ENCODE data around the gene PJA2. TPM values are rescaled to one million over a fixed set of nuclear protein-coding genes. Genes with fewer than 3 reads are reported as not detected.

PJA2 gene
- total and polyA plus RNA-seq, 2 donors (not counting 3 experiments of a cell fraction or from before 2014, with no cell fraction given) = 24.4 to 64.9 TPM

GRCh38 chr5:109315245-109315644, 94.5 kb downstream of the PJA2 start:
- H3K9me3 ChIP-seq (replicated peaks; ENCODE audit: control insufficient read depth, insufficient read depth, low read length) = no peaks in the 10 kb centered on the region
- FAIRE-seq (peak; percentile 24), DNase-seq (ENCODE audit: low read depth, low spot score) (no peak)
- ChIA-PET POLR2A (no interaction called here), CTCF (interaction anchor here (0.9 kb wide), 1 partner anchor 164 kb away, joined by 3 read pairs; no protein-coding TSS in a partner anchor)
- H3K27me3 ChIP-seq (ENCODE audit: control insufficient read depth in 2 of 2, insufficient read depth in 2 of 2, low read length in 2 of 2) = no peaks in the 10 kb centered on the region
- H3K9ac ChIP-seq (replicated peaks; ENCODE audit: extremely low read depth, insufficient read depth, low read length) = no peak overlapping the region
- dilution Hi-C loops (cut with MboI; ENCODE audit: extremely low pct_ligation_motif_present, low sequenced_read_pairs) = no loop called here
- H3K79me2 ChIP-seq (ENCODE audit: control insufficient read depth, insufficient read depth, low read length) = no peaks in the 10 kb centered on the region
- intact Hi-C loops (cut with micrococcal nuclease) = no loop called here
- TF ChIP-seq CTCF (IDR thresholded peaks at IDR 0.05; ENCODE audit: extremely low read depth in 1 of 2, insufficient read depth in 1 of 2, low read depth in 1 of 2, low read length in 2 of 2) (no peak), MYC (IDR thresholded peaks at IDR 0.05; ENCODE audit: low read depth, low read length) (no peak), POLR2AphosphoS5 (IDR thresholded peaks at IDR 0.05; ENCODE audit: insufficient read depth, low read depth, low read length) (no peak), GATA2 (IDR thresholded peaks at IDR 0.05; ENCODE audit: insufficient read depth, insufficient read length, low read depth, low read length) (no peak), JUN (IDR thresholded peaks at IDR 0.05; ENCODE audit: borderline replicate concordance, insufficient read depth, insufficient read length, low read depth) (no peak), POLR2A (IDR thresholded peaks at IDR 0.05; ENCODE audit: low read depth, low read length) (no peak), FOS (IDR thresholded peaks at IDR 0.05; ENCODE audit: borderline replicate concordance, insufficient read depth, low read length) (no peak), EZH2 (IDR thresholded peaks at IDR 0.05; ENCODE audit: borderline replicate concordance, low read depth, low read length, severe bottlenecking) (no peak)
- TF ChIP-seq, protein P1, sequence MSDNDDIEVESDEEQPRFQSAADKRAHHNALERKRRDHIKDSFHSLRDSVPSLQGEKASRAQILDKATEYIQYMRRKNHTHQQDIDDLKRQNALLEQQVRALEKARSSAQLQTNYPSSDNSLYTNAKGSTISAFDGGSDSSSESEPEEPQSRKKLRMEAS (IDR thresholded peaks at IDR 0.05; ENCODE audit: insufficient read depth, insufficient read length) = no peak
- H2AFZ ChIP-seq (ENCODE audit: low read depth, low read length) = no peak overlapping the region
- no peak overlapping the region for H3K4me2 ChIP-seq (ENCODE audit: insufficient read depth, low read length)
- H3K4me3 ChIP-seq (replicated peaks in 1 of 3; ENCODE audit: insufficient read depth in 1 of 3, low read depth in 1 of 3, low read length in 3 of 3) = no peak overlapping the region
- no peaks in the 10 kb centered on the region for H4K20me1 ChIP-seq (replicated peaks; ENCODE audit: control insufficient read depth, extremely low read depth, insufficient read depth, low read length)
- H3K4me1 ChIP-seq (ENCODE audit: control insufficient read depth, extremely low read depth, insufficient read depth, low read length) = no peaks in the 10 kb centered on the region
- no peaks in the 10 kb centered on the region for H3K36me3 ChIP-seq (ENCODE audit: control insufficient read depth in 2 of 2, extremely low read depth in 1 of 2, insufficient read depth in 2 of 2, low read length in 2 of 2)
- no peak overlapping the region for H3K27ac ChIP-seq (ENCODE audit: insufficient read depth, low read depth, low read length)
- no peaks in the 10 kb centered on the region for H3K9me1 ChIP-seq (replicated peaks; ENCODE audit: control insufficient read depth, extremely low read depth, insufficient read depth, low read length)
- no TSS peak for BruUV-seq (replicated peaks)

Measured in endothelial cell of umbilical vein (primary cell).